ENCODE results near the gene DONSON. TPM values are rescaled to one million over a fixed set of nuclear protein-coding genes. Genes with fewer than 3 reads are reported as not detected.
"Not testable (repeated sequence)": the region's sequence is repeated elsewhere in the genome, so short reads cannot be mapped to it uniquely, and the experiment has no call there.

The DONSON gene
- polyA plus RNA-seq, 2 of the 4 experiments (the other 2 are of a cell fraction) = 20.7 to 32.0 TPM

DNA sequence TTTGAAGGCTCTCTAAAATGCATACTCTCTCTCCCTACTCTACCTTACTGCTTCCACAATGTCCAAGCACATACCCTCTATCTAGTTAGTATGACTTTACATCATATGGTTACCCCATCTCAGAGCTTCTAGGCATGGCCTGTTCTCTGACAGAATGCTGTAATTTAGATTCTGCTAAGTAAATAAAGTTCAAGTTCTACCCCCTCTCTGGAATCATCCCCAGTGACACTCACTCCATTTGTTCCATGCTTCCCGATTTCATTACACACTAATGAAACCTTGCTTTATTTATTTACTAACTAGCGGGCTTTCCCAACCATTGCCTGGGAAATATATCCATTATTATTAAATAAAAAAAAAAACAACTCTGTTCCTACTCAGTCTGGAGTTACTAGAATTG lies 45.8 kb upstream of the DONSON start:
- no peak for DNase-seq (ENCODE audit: low read depth in 1 of 2, low spot score in 1 of 2)
- no peaks in the 10 kb centered on the region for H3K4me1 ChIP-seq
- no peak overlapping the region for H3K27ac ChIP-seq
- ChIA-PET POLR2A (no interaction called here), CTCF (interaction anchor here (0.6 kb wide), 1 partner anchor 146 kb away, joined by 4 read pairs; no protein-coding TSS in a partner anchor)
- H3K9me3 ChIP-seq = no peaks in the 10 kb centered on the region
- WGBS (ENCODE audit: missing lambda C conversion rate) = 98% methylated on average over 2 of the region's 2 CpGs
- no peak for ATAC-seq
- no peak overlapping the region for H3K4me2 ChIP-seq
- no peak overlapping the region for H3K4me3 ChIP-seq
- no peak for FAIRE-seq
- TF ChIP-seq ZFP36 (IDR thresholded peaks at IDR 0.05; ENCODE audit: borderline replicate concordance, partially characterized antibody) (no peak), ZNF302 (CRISPR knock-in tag; IDR thresholded peaks at IDR 0.05) (no peak)

DNA sequence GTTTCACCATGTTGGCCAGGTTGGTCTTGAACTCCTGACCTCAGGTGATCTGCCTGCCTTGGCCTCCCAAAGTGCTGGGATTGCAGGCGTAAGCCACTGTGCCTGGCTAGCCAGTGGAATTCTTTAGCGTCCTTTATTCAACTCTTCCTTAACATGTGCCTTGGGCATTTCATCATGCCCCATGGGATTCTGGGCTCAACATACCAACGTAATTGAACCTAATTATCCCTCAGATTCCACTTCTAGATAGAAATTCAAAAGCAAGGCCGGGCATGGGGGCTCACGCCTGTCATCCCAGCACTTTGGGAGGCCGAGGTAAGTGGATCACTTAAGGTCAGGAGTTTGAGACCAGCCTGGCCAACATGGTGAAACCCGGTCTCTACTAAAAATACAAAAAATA lies 37.7 kb upstream of the DONSON start:
- H3K27ac ChIP-seq; H3K9me3 ChIP-seq; DNase-seq (ENCODE audit: low read depth in 1 of 2, low spot score in 1 of 2); H3K4me1 ChIP-seq; ATAC-seq; FAIRE-seq; H3K4me3 ChIP-seq; H3K4me2 ChIP-seq; POLR2A ChIA-PET: not testable (repeated sequence)
- CTCF ChIA-PET = interaction anchor here (0.6 kb wide), 1 partner anchor 790 kb away, joined by 3 read pairs; no protein-coding TSS in a partner anchor
- WGBS (ENCODE audit: missing lambda C conversion rate) = 95% methylated on average over 7 of the region's 7 CpGs

DNA sequence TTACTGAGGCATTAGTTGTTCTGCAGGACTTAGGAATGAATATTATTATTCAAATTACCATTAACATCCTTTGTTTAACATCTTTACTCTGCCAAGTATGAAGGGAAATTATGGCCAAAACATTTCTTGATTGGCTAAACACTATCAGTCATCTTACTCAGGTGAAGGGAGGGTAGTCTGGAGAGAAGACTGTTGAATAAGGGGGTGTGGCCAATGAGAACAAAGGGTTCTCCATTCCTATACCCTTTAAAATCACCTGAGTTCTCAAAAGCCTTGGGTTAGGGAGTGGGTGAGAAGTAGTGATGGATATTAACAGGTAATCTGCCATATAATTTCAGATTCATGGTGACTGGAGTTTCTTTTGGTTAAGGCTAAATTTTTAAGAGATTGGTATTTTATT lies 33.8 kb upstream of the DONSON start:
- Histone ChIP-seq H3K4me1 (no peaks in the 10 kb centered on the region), H3K9me3 (no peaks in the 10 kb centered on the region), H3K4me3 (no peak overlapping the region), H3K4me2 (no peak overlapping the region), H3K27ac (no peak overlapping the region)
- CTCF ChIA-PET = interaction anchor here (0.6 to 2.3 kb wide), 3 partner anchors 16 to 194 kb away, joined by 3 to 9 read pairs (median 3); no protein-coding TSS in a partner anchor
- TF ChIP-seq, protein P1, sequence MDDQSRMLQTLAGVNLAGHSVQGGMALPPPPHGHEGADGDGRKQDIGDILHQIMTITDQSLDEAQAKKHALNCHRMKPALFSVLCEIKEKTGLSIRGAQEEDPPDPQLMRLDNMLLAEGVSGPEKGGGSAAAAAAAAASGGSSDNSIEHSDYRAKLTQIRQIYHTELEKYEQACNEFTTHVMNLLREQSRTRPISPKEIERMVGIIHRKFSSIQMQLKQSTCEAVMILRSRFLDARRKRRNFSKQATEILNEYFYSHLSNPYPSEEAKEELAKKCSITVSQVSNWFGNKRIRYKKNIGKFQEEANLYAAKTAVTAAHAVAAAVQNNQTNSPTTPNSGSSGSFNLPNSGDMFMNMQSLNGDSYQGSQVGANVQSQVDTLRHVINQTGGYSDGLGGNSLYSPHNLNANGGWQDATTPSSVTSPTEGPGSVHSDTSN (IDR thresholded peaks at IDR 0.05) = no peak
- no peak for TF ChIP-seq CHD4 (IDR thresholded peaks at IDR 0.05; ENCODE audit: borderline replicate concordance)
- TF ChIP-seq ZC3H11A (IDR thresholded peaks at IDR 0.05) = no peak
- TF ChIP-seq, protein P2, sequence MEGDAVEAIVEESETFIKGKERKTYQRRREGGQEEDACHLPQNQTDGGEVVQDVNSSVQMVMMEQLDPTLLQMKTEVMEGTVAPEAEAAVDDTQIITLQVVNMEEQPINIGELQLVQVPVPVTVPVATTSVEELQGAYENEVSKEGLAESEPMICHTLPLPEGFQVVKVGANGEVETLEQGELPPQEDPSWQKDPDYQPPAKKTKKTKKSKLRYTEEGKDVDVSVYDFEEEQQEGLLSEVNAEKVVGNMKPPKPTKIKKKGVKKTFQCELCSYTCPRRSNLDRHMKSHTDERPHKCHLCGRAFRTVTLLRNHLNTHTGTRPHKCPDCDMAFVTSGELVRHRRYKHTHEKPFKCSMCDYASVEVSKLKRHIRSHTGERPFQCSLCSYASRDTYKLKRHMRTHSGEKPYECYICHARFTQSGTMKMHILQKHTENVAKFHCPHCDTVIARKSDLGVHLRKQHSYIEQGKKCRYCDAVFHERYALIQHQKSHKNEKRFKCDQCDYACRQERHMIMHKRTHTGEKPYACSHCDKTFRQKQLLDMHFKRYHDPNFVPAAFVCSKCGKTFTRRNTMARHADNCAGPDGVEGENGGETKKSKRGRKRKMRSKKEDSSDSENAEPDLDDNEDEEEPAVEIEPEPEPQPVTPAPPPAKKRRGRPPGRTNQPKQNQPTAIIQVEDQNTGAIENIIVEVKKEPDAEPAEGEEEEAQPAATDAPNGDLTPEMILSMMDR (IDR thresholded peaks at IDR 0.05) = no peak
- TF ChIP-seq EHMT2 (IDR thresholded peaks at IDR 0.05; ENCODE audit: low read depth) = no peak
- TF ChIP-seq, protein P3, sequence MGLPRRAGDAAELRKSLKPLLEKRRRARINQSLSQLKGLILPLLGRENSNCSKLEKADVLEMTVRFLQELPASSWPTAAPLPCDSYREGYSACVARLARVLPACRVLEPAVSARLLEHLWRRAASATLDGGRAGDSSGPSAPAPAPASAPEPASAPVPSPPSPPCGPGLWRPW (IDR thresholded peaks at IDR 0.05) = no peak
- no peak for DNase-seq (ENCODE audit: low read depth in 1 of 2, low spot score in 1 of 2)
- no peak for FAIRE-seq
- POLR2A ChIA-PET = no interaction called here
- no peak for ATAC-seq

DNA sequence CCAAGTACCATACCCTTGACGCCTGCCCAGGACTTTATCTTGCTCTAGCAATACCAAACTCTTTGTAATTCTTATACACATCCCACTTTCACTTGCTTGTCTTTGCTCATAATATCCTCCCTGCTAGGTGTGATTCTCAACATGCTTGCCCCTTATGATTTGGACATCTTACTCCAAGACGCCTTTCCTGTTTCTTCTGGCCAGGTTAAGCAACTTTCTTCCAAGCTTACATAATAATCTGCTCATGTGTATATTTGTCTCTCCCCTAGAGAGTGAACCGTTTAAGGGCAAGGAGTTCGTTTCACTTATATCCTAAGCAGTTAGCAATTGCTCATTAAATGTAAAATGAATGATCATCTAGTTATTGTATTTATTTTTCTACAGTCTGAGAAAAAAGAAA lies 31.2 kb upstream of the DONSON start:
- H3K4me1 ChIP-seq = no peaks in the 10 kb centered on the region
- WGBS (ENCODE audit: missing lambda C conversion rate) = 81% methylated on average over 4 of the region's 4 CpGs
- POLR2A ChIA-PET = no interaction called here
- H3K9me3 ChIP-seq = no peaks in the 10 kb centered on the region
- H3K4me2 ChIP-seq = no peak overlapping the region
- ATAC-seq (no peak), DNase-seq (ENCODE audit: low read depth in 1 of 2, low spot score in 1 of 2) (no peak), FAIRE-seq (no peak)
- H3K27ac ChIP-seq = no peak overlapping the region
- H3K4me3 ChIP-seq = no peak overlapping the region
- CTCF ChIA-PET = interaction anchor here (2.3 kb wide), 1 partner anchor 14 kb away, joined by 9 read pairs; no protein-coding TSS in a partner anchor
- no peak for TF ChIP-seq NFE2L2 (conservative IDR thresholded peaks at IDR 0.05; ENCODE audit: low read length)
- no peak for TF ChIP-seq ZNF302 (CRISPR knock-in tag; IDR thresholded peaks at IDR 0.05)
- no peak for TF ChIP-seq POLR2AphosphoS2 (conservative IDR thresholded peaks at IDR 0.05; ENCODE audit: low read length)
- TF ChIP-seq HOXB5 (CRISPR knock-in tag; IDR thresholded peaks at IDR 0.05) = no peak
- no peak for TF ChIP-seq RNF2 (IDR thresholded peaks at IDR 0.05; ENCODE audit: borderline replicate concordance, low read depth)
- TF ChIP-seq FOXS1 (CRISPR knock-in tag; IDR thresholded peaks at IDR 0.05) = no peak
- no peak for TF ChIP-seq GATA3 (IDR thresholded peaks at IDR 0.05; ENCODE audit: borderline replicate concordance)
- TF ChIP-seq KDM5A (IDR thresholded peaks at IDR 0.05) = no peak
- TF ChIP-seq HOXA7 (CRISPR knock-in tag; IDR thresholded peaks at IDR 0.05) = no peak
- TF ChIP-seq, protein P4, sequence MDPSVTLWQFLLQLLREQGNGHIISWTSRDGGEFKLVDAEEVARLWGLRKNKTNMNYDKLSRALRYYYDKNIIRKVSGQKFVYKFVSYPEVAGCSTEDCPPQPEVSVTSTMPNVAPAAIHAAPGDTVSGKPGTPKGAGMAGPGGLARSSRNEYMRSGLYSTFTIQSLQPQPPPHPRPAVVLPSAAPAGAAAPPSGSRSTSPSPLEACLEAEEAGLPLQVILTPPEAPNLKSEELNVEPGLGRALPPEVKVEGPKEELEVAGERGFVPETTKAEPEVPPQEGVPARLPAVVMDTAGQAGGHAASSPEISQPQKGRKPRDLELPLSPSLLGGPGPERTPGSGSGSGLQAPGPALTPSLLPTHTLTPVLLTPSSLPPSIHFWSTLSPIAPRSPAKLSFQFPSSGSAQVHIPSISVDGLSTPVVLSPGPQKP (IDR thresholded peaks at IDR 0.05; ENCODE audit: low read depth, low read length) = no peak
- no peak for TF ChIP-seq SMC3 (IDR thresholded peaks at IDR 0.05)
- TF ChIP-seq MAFK (IDR thresholded peaks at IDR 0.05; ENCODE audit: partially characterized antibody) = no peak
